Neural progenitor cell (in vitro differentiated cells): ENCODE results near the gene PDE11A.

Experiments
- EZH2phosphoT487 ChIP-seq: fragments of 200-600 bp; sonication (generic); IDR thresholded peaks from 2 replicates; pipeline ENCODE4 v1.6.1; 2017; ENCODE audit warnings: antibody characterized with exemption
- TF ChIP-seq, protein P1 (sequence below): fragments of 200-600 bp; sonication (generic); IDR thresholded peaks from 2 replicates; pipeline ENCODE4 v1.5.1; 2017; ENCODE audit warnings: antibody characterized with exemption, mild to moderate bottlenecking

- TF ChIP-seq, protein P1, sequence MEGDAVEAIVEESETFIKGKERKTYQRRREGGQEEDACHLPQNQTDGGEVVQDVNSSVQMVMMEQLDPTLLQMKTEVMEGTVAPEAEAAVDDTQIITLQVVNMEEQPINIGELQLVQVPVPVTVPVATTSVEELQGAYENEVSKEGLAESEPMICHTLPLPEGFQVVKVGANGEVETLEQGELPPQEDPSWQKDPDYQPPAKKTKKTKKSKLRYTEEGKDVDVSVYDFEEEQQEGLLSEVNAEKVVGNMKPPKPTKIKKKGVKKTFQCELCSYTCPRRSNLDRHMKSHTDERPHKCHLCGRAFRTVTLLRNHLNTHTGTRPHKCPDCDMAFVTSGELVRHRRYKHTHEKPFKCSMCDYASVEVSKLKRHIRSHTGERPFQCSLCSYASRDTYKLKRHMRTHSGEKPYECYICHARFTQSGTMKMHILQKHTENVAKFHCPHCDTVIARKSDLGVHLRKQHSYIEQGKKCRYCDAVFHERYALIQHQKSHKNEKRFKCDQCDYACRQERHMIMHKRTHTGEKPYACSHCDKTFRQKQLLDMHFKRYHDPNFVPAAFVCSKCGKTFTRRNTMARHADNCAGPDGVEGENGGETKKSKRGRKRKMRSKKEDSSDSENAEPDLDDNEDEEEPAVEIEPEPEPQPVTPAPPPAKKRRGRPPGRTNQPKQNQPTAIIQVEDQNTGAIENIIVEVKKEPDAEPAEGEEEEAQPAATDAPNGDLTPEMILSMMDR: no peak
- no peak for TF ChIP-seq EZH2phosphoT487
Observed at GRCh38 chr2:177592945-177593344, 479.6 kb downstream of the PDE11A start.
